HG02870 (cell line): ENCODE measurements around the gene PRR14L.

Experiments
- ATAC-seq: cut with Tn5 transposase; IDR thresholded peaks from one replicate; pipeline ENCODE4 v1.9.1; 2021; ENCODE audit warnings: mild to moderate bottlenecking, moderate library complexity; ENCODE audit not compliant: unreplicated experiment

The PRR14L gene

DNA sequence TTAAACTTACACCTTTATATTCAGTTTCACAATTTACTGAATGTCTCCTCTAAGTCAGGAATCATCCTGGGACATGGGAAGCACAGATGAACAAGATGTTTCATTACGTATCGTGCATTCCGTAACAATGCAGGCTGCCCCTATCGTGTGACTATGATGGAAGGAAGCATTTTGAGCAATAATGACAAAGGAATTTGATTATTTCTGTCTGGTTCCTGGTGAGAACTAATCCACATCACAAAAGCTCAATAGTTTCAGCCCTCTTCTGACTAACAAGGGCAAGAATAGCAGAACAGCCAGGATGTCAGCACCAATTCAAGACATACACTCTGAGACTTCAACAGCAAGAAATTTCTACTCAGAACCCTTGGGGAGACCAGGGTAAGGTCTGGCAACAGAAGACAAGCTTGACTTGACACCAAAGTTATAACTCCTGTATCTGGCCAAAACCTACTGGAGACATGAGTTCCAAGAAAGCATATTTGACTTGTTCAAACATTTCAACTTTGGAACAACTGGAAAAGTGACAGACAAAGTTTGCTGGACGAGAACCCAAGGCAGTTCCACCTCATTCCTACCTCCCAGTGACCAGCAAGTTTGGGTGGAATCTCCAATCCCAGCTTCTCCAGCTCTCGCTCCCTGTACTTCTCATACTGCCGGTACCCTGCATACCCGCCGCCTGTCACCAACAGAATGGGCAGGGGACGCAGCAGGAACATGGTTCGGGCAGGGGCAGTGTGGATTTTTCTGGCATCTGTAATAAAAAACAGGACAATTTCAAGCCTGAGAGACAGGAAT, 102.2 kb downstream of the PRR14L start:
- ATAC-seq: no peak

DNA sequence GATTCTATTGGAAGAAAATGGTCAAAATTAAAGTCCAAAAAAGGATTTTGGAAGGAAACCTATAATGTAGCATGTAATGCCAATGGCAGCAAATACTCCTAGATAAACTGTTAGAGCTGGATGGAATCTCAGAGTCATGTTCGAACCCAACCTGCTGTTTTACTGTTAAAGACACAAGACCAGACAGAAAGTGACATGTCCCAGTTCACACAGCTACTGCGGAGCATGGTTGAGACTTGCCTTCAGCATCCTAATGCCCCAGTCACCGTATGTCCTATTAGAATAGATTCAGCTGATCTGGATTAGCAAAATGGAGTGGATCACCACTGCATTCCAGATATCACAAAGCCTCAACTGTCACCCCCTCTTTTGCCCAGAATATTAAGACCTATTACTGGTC, 102.9 kb downstream of the PRR14L start:
- no peak for ATAC-seq

- ATAC-seq: peak; percentile 55
Measured at GRCh38 chr22:31646186-31647019, 103.5 kb downstream of the PRR14L start.

DNA sequence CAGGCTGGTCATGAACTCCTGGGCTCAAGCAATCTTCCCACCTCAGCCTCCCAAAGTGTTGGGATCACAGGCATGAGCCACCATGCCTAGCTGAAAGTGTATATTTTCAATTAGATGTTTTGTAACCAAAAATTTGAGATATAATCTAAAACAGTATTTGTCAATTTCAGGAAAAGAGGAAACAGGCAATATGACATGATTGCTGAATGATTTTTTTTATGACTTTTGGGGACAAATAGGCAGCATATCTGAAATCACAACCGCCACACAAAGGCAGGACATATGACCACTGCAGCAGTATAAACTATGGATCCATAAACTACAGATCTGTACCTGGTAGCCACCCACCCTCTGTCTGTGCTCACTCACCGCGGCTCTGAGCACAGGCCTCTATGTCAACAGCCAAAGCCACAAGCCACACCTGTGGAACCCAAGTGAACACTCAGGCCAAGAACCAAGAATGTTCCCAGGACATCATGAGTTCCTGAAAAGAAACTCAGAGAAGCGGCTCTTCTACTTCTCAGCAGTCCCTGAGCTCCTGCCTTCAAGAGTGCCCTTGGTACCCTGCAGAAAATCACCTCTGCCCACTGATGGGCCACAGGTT, 110.4 kb downstream of the PRR14L start:
- no peak for ATAC-seq

DNA sequence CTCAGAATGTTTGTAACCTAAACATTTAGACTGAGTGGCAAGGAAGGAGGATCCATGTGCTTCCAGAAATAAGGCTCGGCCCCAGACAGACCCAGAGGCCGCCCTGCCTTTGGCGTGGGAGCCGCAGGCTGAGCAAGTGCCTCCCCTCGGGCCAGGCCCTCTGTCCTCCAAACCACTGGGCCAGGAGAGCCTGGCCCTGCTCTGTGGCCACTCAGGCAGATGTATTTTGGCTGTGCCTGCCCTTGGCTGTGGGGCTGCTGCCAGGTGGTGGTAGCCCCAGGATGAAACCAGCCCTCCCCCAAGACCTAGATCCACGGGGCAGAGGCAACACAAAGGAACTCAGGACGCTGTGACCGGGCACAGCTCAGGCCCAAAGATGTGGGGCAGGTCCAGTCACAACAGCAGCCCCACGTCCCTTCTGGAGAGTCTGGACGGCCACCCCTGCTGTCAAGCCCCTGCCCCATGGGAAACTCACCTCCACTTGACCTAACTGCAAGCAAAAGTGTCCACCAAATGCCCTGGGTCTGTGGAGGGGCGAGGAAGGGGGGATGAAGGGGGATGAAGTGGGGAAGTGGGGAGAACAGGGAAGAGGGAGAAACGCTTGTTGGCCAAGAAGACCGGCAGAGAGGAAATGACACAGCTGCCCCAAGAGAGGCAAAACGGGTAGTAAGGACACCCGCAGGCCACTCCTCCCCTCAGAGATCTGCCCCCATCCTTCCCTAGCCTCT, 111.9 kb downstream of the PRR14L start:
- peak; percentile 39 for ATAC-seq

DNA sequence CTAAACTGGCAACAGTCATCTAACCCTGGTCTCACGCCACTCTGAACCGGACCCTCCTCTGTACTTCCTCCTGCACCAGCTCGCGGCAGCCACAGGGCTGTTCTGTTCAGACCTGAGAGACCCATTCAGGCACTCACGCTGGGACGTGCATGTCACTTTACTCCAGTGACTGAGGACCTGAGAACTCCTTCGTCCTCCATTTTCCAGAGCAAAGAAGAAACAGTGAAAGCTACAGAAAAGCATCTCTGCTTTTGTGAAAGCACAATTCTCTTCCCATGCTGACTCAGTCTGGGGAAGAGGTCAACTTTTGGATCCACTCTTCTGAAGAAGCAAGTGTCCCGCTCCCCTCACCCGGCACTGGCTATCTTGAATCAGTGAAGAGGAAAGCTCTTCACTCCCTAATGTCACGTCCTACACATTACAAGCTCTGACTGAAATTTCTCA, 112.5 kb downstream of the PRR14L start:
- ATAC-seq: peak; percentile 44

DNA sequence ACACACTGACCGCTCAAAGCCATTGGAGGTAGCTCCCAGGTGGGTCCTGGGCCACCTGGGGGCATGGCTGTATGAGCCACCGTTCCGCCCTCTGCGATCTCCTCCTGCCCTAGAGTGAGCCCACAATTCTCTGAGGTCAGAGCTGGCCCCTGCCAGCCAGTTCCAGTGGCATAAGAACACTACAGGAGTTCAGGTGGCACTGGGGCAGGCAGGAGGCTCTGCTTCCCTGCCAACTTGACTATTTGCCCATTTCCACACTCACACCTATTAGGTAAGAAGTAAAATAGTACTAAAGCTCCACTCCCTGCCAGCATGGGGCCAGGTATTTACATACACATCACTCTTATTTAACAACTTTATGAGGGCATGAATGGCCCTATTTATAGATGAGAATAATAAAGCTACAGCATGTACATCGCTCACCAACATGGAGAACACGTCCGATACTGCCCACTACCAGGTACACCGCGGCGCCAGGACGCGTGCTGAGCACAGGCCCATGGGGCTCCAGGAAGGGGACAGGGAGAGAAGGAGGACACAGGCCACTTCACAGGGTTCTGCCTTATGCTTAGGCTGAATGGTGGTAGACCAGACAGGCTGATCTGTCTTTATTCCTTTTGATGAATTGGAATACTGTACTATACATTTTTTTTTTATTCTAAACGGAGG, 114.2 kb downstream of the PRR14L start:
- no peak for ATAC-seq

DNA sequence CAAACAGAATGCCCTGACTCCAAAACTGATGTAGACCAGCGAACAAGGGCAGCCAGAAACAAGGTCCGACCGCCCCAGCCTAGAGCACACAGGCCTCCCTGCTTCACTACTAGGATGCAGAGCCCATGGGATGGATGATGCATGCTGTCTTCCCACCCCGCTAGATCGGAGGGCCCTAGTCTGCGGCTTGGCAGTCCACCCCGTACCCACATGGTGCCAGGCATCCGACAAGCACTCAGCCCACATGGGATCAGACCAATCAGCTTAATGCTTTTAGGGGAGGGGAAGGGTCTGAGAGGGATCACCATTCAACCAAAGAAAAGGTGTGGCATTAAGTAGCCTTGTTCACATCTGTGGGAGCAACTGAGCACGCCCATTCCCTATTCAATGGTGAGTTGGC, 118.5 kb downstream of the PRR14L start:
- no peak for ATAC-seq
